WTC11 (cell line): ENCODE results near the gene FOXC2. TPM values are rescaled to one million over a fixed set of nuclear protein-coding genes. Genes with fewer than 3 reads are reported as not detected.

Experiments
- ATAC-seq: fragments of 200-7000 bp; cut with Tn5 transposase; 2 replicates; pipeline ENCODE4 v1.10.0; 2021; ENCODE audit warnings: mild to moderate bottlenecking, moderate library complexity
- CTCF ChIA-PET: fragments of 300-600 bp; sonication (Branson Sonifier 250); formaldehyde crosslinking; loops from one replicate; lab custom pipeline; 2021; ENCODE audit warnings: antibody characterized with exemption; lab: Charles Lee
- POLR2A ChIA-PET: fragments of 350-600 bp; sonication (Branson Sonifier 250); formaldehyde crosslinking; loops from one replicate; lab custom pipeline; 2021; ENCODE audit warnings: antibody characterized with exemption; lab: Charles Lee
- DNase-seq: peaks from one replicate; pipeline ENCODE4 v3.0.0; 2021; ENCODE audit warnings: low spot score
- H3K27ac Mint-ChIP-seq: 2 replicates; pipeline ENCODE4 v1.8.0; 2021; ENCODE audit warnings: mixed read lengths
- H3K27me3 Mint-ChIP-seq: 2 replicates; pipeline ENCODE4 v1.8.0; 2021; ENCODE audit warnings: low read depth, mild to moderate bottlenecking, moderate library complexity, mixed read lengths
- H3K36me3 Mint-ChIP-seq: 2 replicates; pipeline ENCODE4 v1.8.0; 2021; ENCODE audit warnings: mixed read lengths
- H3K4me1 Mint-ChIP-seq: 2 replicates; pipeline ENCODE4 v1.8.0; 2022; ENCODE audit warnings: mixed read lengths
- H3K4me3 Mint-ChIP-seq: 2 replicates; pipeline ENCODE4 v1.8.0; 2021; ENCODE audit warnings: mild to moderate bottlenecking, moderate library complexity, mixed read lengths
- H3K9me3 Mint-ChIP-seq: 2 replicates; pipeline ENCODE4 v1.8.0; 2021; ENCODE audit warnings: mixed read lengths
- ATF2 ChIP-seq: sonication (generic); formaldehyde crosslinking; IDR thresholded peaks from 2 replicates; pipeline ENCODE4 v1.8.1; 2022; ENCODE audit warnings: low read depth, missing genetic modification reagents, borderline replicate concordance
- ATF6 ChIP-seq: sonication (generic); formaldehyde crosslinking; IDR thresholded peaks from 2 replicates; pipeline ENCODE4 v1.8.1; 2023; ENCODE audit warnings: mild to moderate bottlenecking, missing genetic modification reagents
- CDX4 ChIP-seq: fragments of 250-450 bp; sonication (Bioruptor Pico); IDR thresholded peaks from 2 replicates; pipeline ENCODE4 v1.9.0; 2021; ENCODE audit warnings: moderate library complexity, mild to moderate bottlenecking, inconsistent platforms, borderline replicate concordance
- ELF4 ChIP-seq: sonication (generic); formaldehyde crosslinking; IDR thresholded peaks from 2 replicates; pipeline ENCODE4 v1.8.1; 2022; ENCODE audit warnings: low read depth, mild to moderate bottlenecking, moderate library complexity, missing genetic modification reagents
- GTF2I ChIP-seq: fragments of 250-450 bp; sonication (Bioruptor Pico); conservative IDR thresholded peaks from 2 replicates; pipeline ENCODE4 v1.4.0; 2021; ENCODE audit warnings: mild to moderate bottlenecking
- HMGA2 ChIP-seq: fragments of 250-450 bp; sonication (Bioruptor Pico); IDR thresholded peaks from 2 replicates; pipeline ENCODE4 v1.4.0; 2021; ENCODE audit warnings: mild to moderate bottlenecking, moderate library complexity
- IRF1 ChIP-seq: sonication (generic); formaldehyde crosslinking; IDR thresholded peaks from 2 replicates; pipeline ENCODE4 v1.8.0; 2023; ENCODE audit warnings: missing genetic modification reagents
- JAZF1 ChIP-seq: fragments of 250-450 bp; sonication (Bioruptor Pico); IDR thresholded peaks from 2 replicates; pipeline ENCODE4 v1.9.0; 2021; ENCODE audit warnings: moderate library complexity, mild to moderate bottlenecking, inconsistent platforms
- RORB ChIP-seq: fragments of 250-450 bp; sonication (Bioruptor Pico); IDR thresholded peaks from 2 replicates; pipeline ENCODE4 v1.9.0; 2021; ENCODE audit warnings: mild to moderate bottlenecking
- SMAD3 ChIP-seq: sonication (generic); formaldehyde crosslinking; IDR thresholded peaks from 2 replicates; pipeline ENCODE4 v1.8.0; 2022; ENCODE audit warnings: missing genetic modification reagents, mild to moderate bottlenecking, borderline replicate concordance
- SMAD4 ChIP-seq: sonication (generic); formaldehyde crosslinking; IDR thresholded peaks from 2 replicates; pipeline ENCODE4 v1.8.0; 2022; ENCODE audit warnings: mild to moderate bottlenecking, missing genetic modification reagents
- TP53 ChIP-seq: sonication (generic); formaldehyde crosslinking; IDR thresholded peaks from 2 replicates; pipeline ENCODE4 v1.8.1; 2023; ENCODE audit warnings: mild to moderate bottlenecking, missing genetic modification reagents
- USF2 ChIP-seq: sonication (generic); formaldehyde crosslinking; IDR thresholded peaks from 2 replicates; pipeline ENCODE4 v1.8.1; 2023; ENCODE audit warnings: mild to moderate bottlenecking, missing genetic modification reagents, moderate library complexity
- ZNF121 ChIP-seq: sonication (generic); formaldehyde crosslinking; IDR thresholded peaks from 2 replicates; pipeline ENCODE4 v1.8.0; 2023; ENCODE audit warnings: missing genetic modification reagents
- ZNF138 ChIP-seq: sonication (generic); formaldehyde crosslinking; conservative IDR thresholded peaks from 2 replicates; pipeline ENCODE4 v1.8.1; 2022; ENCODE audit warnings: mild to moderate bottlenecking, moderate library complexity, missing genetic modification reagents
- ZNF396 ChIP-seq: fragments of 250-450 bp; sonication (Bioruptor Pico); IDR thresholded peaks from 2 replicates; pipeline ENCODE4 v1.8.0; 2021; ENCODE audit warnings: mild to moderate bottlenecking, moderate library complexity, borderline replicate concordance
- ZNF512 ChIP-seq: sonication (generic); formaldehyde crosslinking; IDR thresholded peaks from 2 replicates; pipeline ENCODE4 v1.8.1; 2022; ENCODE audit warnings: missing genetic modification reagents, borderline replicate concordance
- ZNF671 ChIP-seq: fragments of 250-450 bp; sonication (Bioruptor Pico); IDR thresholded peaks from 2 replicates; pipeline ENCODE4 v1.8.0; 2021; ENCODE audit warnings: mild to moderate bottlenecking
- total RNA-seq: library from RNA; stranded (reverse); gene quantifications from 3 replicates; pipeline ENCODE4 v1.2.3, GENCODE V29; 2021

Gene FOXC2
- total RNA-seq, 1 experiment from 2014 or later: 0.28 TPM

- no peak for ATAC-seq
- DNase-seq: no peak
- Mint-ChIP-seq H3K4me3 (no peak overlapping the region), H3K4me1 (peaks cover 6% of the 10 kb centered on the region), H3K27ac (no peak overlapping the region), H3K27me3 (peaks cover 48% of the 10 kb centered on the region), H3K36me3 (no peaks in the 10 kb centered on the region), H3K9me3 (peaks cover 3% of the 10 kb centered on the region; the same call in 1 of the 2 replicates)
- TF ChIP-seq SMAD3 (CRISPR knock-in tag) (no peak), ZNF138 (no peak), USF2 (CRISPR knock-in tag) (no peak)
- POLR2A ChIA-PET: no interaction called here
- CTCF ChIA-PET: interaction anchor here (1.3 to 1.9 kb wide), 3 partner anchors 269 to 502 kb away, joined by 3 to 7 read pairs (median 5); no protein-coding TSS in a partner anchor
Observed at GRCh38 chr16:86521236-86522197, 45.1 kb upstream of the FOXC2 start.

GRCh38 chr16:86522634-86523033, 44.0 kb upstream of the FOXC2 start:
- ATAC-seq (no peak), DNase-seq (no peak)
- no peaks in the 10 kb centered on the region; the same call in 1 of the 2 replicates for H3K4me1 Mint-ChIP-seq
- H3K9me3 Mint-ChIP-seq: peaks cover 11% of the 10 kb centered on the region; the same call in 1 of the 2 replicates
- ChIA-PET POLR2A (no interaction called here), CTCF (interaction anchor here (1.0 to 1.5 kb wide), 3 partner anchors 270 to 479 kb away, joined by 4 to 6 read pairs (median 4); no protein-coding TSS in a partner anchor)
- no peak overlapping the region for H3K27ac Mint-ChIP-seq
- TF ChIP-seq JAZF1 (CRISPR knock-in tag) (no peak), GTF2I (CRISPR knock-in tag) (no peak), HMGA2 (no peak), ATF6 (no peak), TP53 (CRISPR knock-in tag) (no peak), ZNF512 (CRISPR knock-in tag) (no peak), ZNF121 (CRISPR knock-in tag) (no peak), ZNF671 (CRISPR knock-in tag) (no peak), RORB (CRISPR knock-in tag) (no peak)
- no peaks in the 10 kb centered on the region; the same call in 1 of the 2 replicates for H3K36me3 Mint-ChIP-seq
- peaks cover 37% of the 10 kb centered on the region for H3K27me3 Mint-ChIP-seq
- no peak overlapping the region for H3K4me3 Mint-ChIP-seq

- Mint-ChIP-seq H3K27ac (no peak overlapping the region), H3K9me3 (peaks cover 13% of the 10 kb centered on the region; the same call in 1 of the 2 replicates), H3K36me3 (no peaks in the 10 kb centered on the region; the same call in 1 of the 2 replicates), H3K4me1 (no peaks in the 10 kb centered on the region; the same call in 1 of the 2 replicates), H3K4me3 (no peak overlapping the region), H3K27me3 (peaks cover 31% of the 10 kb centered on the region)
- ATAC-seq (no peak), DNase-seq (no peak)
- CTCF ChIA-PET: interaction anchor here (1.0 to 1.5 kb wide), 3 partner anchors 271 to 479 kb away, joined by 4 to 6 read pairs (median 4); no protein-coding TSS in a partner anchor
- TF ChIP-seq SMAD4 (CRISPR knock-in tag) (no peak), ELF4 (CRISPR knock-in tag) (no peak), ATF2 (no peak), ZNF396 (CRISPR knock-in tag) (no peak), CDX4 (CRISPR knock-in tag) (no peak), ZNF121 (CRISPR knock-in tag) (no peak), IRF1 (no peak), ZNF671 (CRISPR knock-in tag) (no peak)
- POLR2A ChIA-PET: no interaction called here
Observed at GRCh38 chr16:86523166-86523740, 43.4 kb upstream of the FOXC2 start.
